Measurements from ENCODE around the gene PDCD4.

The PDCD4 gene
- total RNA-seq, result 169 to 699 (median 358) reads per million in 9 experiments

DNA sequence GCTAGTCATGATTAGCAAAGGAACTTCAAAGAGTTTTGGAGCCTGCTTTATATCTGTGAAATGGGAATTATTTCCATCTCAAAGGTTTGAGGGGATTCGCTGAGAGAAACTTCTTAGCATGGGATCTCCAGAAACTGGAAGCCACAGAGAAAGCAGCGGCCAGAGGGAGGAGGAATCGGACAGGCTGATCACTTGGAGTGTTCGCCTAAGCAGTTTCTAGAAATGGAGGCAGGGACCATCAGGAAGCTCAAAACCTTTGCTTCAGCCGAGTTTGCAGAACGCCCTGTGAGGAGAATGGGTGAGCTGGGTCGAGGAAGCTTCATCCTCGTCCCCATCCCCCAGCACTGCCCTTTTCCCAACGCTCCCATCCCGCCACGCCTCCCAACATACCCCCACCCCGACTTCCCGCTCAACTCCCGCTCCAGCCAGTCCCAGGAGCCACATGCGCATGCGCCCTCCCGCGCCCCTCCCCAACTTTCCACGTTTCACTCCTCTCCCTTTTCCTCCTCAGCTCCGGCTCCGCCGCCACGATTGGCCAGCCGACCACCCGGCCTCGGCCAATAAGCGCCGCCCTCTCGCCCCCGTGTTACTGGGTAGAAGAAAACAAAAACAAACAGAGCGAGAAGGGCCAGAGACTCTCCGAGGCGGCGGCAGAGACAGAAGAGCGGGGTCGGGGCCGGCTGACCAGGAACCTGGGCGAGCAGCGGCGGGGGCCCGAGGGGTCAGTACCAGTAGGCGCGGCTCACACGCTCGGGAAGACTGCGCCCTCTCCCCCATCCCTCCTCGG, at the start of gene PDCD4:
Gene PDCD4, plus strand, starts transcription at position 631 of the 787 bp plus-strand sequence. CDS start 4,100 bp downstream, outside the sequence.
- H3K36me3 Mint-ChIP-seq (ENCODE audit: insufficient read depth), result peaks cover 62% of the 10 kb centered on the region
- H3K9me3 Mint-ChIP-seq, result no peaks in the 10 kb centered on the region
- peak within 1 kb of the TSS; percentile 87 to 99 for H3K27ac Mint-ChIP-seq
- H3K4me3 Mint-ChIP-seq, result peak within 1 kb of the TSS; percentile 86 to 87
- ATAC-seq (replicated peaks), result peak; percentile 71
- H3K27me3 Mint-ChIP-seq, result no peaks in the 10 kb centered on the region
- peaks cover 53 to 61% of the 10 kb centered on the region in 2 donors for H3K4me1 Mint-ChIP-seq (ENCODE audit: low read depth in 2 of 2)
- peak; percentile 88 to 92 (median 90) for DNase-seq

DNA sequence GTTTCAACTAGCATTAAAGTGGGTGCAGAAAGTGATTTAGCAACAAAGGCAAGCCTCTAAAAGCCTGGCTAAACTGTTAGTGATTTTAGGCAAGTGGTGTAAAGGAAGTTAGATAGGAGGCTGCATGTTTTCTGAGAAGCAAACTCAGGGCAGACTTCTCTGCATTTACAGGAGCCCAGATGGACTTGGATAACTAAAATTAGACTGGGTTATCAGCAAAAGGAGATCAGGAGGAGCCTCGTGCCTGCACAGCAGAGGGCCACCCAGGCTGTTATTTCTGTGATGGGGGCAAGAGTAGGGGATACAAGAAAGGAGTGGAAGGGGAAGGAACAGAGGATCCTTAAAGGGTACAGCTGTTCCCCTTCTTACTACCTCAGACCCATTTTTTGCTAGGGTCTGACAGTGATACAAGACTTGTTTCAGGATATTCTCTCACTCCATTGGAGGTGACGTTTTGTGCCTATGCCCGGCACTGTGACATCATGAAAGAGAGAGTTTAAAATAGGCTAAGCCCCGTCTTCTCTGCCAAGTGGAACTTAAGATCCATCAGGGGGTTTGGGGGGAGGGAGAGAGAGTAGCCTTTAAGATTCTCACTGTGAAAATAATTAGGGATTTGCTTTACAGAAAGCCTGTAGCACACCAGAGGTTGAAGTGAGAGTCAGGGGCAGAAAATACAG, 49.6 kb upstream of the PDCD4 start:
- Mint-ChIP-seq H3K9me3 (no peaks in the 10 kb centered on the region), H3K27ac (peak overlapping the region in 1 of 2 donors; percentile 62), H3K36me3 (ENCODE audit: insufficient read depth) (no peaks in the 10 kb centered on the region), H3K4me1 (ENCODE audit: low read depth in 2 of 2) (peaks cover 0 to 10% of the 10 kb centered on the region in 2 donors), H3K4me3 (no peak overlapping the region), H3K27me3 (no peaks in the 10 kb centered on the region)
- DNase-seq (no peak), ATAC-seq (replicated peaks) (no peak)

DNA sequence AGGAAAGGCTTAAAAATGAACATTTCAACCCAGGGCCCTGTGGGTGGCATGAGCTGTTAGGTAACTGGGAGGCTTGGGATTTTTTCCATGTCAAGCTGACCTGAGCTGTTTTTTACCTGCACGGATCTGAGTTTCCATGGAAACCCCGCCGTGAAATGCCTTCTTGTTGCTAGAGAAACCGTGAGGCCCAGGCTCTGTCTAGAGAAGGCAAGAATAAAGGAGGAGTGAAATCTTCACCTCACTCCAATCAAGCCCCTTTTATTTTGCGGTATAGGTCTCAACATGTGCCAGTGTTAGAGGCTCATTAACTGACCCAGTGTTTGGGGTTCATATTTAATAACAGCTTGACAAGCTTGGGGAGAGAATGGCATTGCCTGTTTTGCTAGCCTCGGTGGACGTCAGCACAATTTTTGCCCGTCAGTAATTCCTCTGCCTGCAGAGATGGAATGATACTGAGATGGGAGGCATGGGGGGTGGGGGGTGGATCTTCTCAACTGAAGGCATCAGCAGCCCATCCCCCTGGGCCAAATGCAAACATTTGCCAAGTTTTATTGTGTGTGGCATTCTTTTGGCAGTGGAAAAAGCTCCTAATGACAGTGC, 48.9 kb upstream of the PDCD4 start:
- Mint-ChIP-seq H3K9me3 (no peaks in the 10 kb centered on the region), H3K36me3 (ENCODE audit: insufficient read depth) (no peaks in the 10 kb centered on the region), H3K4me1 (ENCODE audit: low read depth in 2 of 2) (peaks cover 0 to 8% of the 10 kb centered on the region in 2 donors), H3K27ac (peak overlapping the region in 1 of 2 donors; percentile 62), H3K27me3 (no peaks in the 10 kb centered on the region), H3K4me3 (no peak overlapping the region)
- DNase-seq (no peak), ATAC-seq (replicated peaks) (no peak)

DNA sequence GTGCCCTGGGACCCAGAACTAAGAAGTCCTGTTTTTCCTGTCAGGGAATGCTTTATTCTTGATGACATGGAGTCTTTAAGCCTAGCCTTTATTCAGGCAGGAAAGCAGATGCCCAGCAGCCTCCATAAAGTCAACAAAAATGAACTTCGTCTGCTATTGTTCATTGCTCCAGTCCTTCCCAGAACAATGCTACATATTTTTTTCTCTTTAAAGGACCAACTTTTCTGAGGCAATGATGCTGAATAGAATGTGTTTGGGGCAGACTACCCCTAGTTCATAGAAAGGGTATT, 47.6 kb upstream of the PDCD4 start:
- no peaks in the 10 kb centered on the region for H3K9me3 Mint-ChIP-seq
- H3K36me3 Mint-ChIP-seq (ENCODE audit: insufficient read depth), result no peaks in the 10 kb centered on the region
- DNase-seq (no peak), ATAC-seq (replicated peaks) (no peak)
- no peak overlapping the region for H3K27ac Mint-ChIP-seq
- peaks cover 0 to 8% of the 10 kb centered on the region in 2 donors for H3K4me1 Mint-ChIP-seq (ENCODE audit: low read depth in 2 of 2)
- no peaks in the 10 kb centered on the region for H3K27me3 Mint-ChIP-seq
- no peak overlapping the region for H3K4me3 Mint-ChIP-seq

DNA sequence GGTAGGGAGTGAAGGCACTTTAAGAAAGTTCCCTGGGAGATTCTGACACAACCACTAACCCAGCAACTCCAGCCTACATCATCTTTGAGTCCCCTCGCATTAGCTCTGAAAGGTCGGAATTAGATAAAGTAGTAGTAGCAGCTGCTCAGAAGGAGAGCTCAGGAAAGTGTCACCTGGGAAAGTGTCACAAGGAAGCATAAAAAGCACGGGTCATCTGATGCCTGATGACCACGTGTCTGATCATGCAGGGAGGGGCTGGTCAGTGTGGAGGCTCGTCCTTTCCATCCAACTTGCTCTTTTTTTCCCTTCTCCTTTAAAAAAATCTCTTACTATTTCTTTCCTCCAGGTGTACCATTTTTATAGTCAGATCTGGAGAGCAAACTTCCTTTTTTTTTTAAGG, 47.1 kb upstream of the PDCD4 start:
- no peaks in the 10 kb centered on the region for H3K27me3 Mint-ChIP-seq

DNA sequence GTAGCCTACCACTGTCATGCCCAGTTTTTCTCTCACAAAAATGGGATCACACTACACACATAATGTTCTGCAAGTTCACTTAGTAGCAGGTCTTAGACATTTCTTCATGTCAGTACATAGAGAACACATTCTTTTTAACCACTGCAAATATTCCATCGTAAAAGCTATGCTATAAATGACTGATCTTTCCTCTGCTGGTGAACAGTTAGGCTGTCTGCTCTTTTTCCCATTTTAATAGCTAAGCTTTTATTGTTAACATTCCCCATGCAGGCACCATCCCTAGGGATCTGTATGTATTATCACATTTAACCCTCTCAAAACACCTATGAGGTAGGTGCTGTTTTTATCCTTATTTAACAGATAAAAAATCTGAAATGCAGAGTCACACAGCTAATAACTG, 46.2 kb upstream of the PDCD4 start:
- Mint-ChIP-seq H3K36me3 (ENCODE audit: insufficient read depth) (no peaks in the 10 kb centered on the region), H3K4me1 (ENCODE audit: low read depth in 2 of 2) (peaks cover 0 to 8% of the 10 kb centered on the region in 2 donors), H3K9me3 (no peaks in the 10 kb centered on the region), H3K27ac (no peak overlapping the region), H3K4me3 (no peak overlapping the region), H3K27me3 (no peaks in the 10 kb centered on the region)
- ATAC-seq (replicated peaks), result no peak
- no peak for DNase-seq

More for the DNA sequence above, 47.1 kb upstream of the PDCD4 start:
- peaks cover 0 to 8% of the 10 kb centered on the region in 2 donors for H3K4me1 Mint-ChIP-seq (ENCODE audit: low read depth in 2 of 2)
- ATAC-seq (replicated peaks) (no peak), DNase-seq (no peak)
- H3K4me3 Mint-ChIP-seq, result no peak overlapping the region
- no peak overlapping the region for H3K27ac Mint-ChIP-seq
- no peaks in the 10 kb centered on the region for H3K36me3 Mint-ChIP-seq (ENCODE audit: insufficient read depth)
- no peaks in the 10 kb centered on the region for H3K9me3 Mint-ChIP-seq

DNA sequence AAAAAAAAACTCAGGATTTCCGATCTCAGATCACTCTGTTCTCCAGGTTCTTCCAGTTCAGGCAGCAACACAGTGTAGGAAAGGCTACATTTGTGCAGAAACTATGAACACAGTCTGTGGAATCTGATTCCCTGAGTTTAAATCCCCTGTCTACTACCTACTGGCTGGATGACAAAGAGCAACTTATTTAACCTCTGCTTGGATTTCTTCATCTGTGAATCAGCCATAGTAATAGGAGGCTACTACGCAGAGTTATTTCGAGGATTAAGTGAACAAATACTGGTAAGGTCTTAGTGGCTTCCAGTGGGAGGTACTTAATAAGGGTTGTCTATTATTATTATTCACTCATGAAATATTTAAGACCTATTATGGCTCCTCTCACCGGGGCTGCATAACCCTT, 44.3 kb upstream of the PDCD4 start:
- DNase-seq (no peak), ATAC-seq (replicated peaks) (no peak)
- Mint-ChIP-seq H3K9me3 (no peaks in the 10 kb centered on the region), H3K4me1 (ENCODE audit: low read depth in 2 of 2) (peaks cover 0 to 3% of the 10 kb centered on the region in 2 donors), H3K27ac (no peak overlapping the region), H3K27me3 (no peaks in the 10 kb centered on the region), H3K4me3 (no peak overlapping the region), H3K36me3 (ENCODE audit: insufficient read depth) (no peaks in the 10 kb centered on the region)

DNA sequence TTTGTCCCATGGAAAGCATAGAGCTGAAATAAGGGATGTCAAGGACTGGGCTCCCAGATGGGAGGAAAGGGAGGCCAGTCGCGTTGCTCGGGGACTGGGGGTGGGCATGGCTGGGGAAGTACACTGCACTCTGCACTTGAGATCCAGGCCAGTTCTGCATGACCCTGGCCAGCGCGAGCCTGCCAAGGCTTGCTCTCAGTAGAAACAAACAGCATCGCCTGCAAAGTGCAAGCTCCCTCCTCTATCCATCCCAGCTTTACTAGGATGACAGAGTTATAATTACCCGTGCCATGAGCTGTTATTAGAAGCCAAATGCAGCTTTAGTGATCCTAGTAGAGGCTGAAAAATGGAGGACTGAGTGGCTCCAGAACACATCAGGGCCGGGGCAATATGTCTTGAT, 43.9 kb upstream of the PDCD4 start:
- ATAC-seq (replicated peaks), result no peak
- no peaks in the 10 kb centered on the region for H3K36me3 Mint-ChIP-seq (ENCODE audit: insufficient read depth)
- H3K27me3 Mint-ChIP-seq, result no peaks in the 10 kb centered on the region
- no peak for DNase-seq
- no peak overlapping the region for H3K4me3 Mint-ChIP-seq
- peaks cover 0 to 3% of the 10 kb centered on the region in 2 donors for H3K4me1 Mint-ChIP-seq (ENCODE audit: low read depth in 2 of 2)
- no peaks in the 10 kb centered on the region for H3K9me3 Mint-ChIP-seq
- H3K27ac Mint-ChIP-seq, result no peak overlapping the region

DNA sequence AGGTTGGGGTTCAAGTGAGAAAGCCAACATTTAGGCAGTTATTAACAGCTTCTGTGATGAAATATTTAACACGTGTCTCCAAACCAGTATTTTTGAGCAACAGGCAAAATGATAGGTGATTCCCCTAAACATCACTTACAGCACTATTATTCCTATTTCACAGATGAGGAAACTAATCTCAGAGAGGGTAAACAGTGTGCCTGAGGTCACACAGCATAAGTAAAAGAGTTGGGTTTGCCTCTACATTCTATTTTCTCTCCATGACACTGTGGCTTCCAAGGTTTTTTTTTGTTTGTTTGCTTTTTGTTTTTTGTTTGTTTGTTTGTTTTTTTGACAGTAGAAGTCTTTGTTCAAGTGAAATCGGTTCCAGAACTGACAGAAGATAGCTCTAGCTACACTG, 43.2 kb upstream of the PDCD4 start:
- Mint-ChIP-seq H3K9me3 (no peaks in the 10 kb centered on the region), H3K4me3 (no peak overlapping the region), H3K27ac (no peak overlapping the region), H3K27me3 (no peaks in the 10 kb centered on the region), H3K4me1 (ENCODE audit: low read depth in 2 of 2) (peaks cover 0 to 3% of the 10 kb centered on the region in 2 donors), H3K36me3 (ENCODE audit: insufficient read depth) (no peaks in the 10 kb centered on the region)
- DNase-seq (no peak), ATAC-seq (replicated peaks) (no peak)

DNA sequence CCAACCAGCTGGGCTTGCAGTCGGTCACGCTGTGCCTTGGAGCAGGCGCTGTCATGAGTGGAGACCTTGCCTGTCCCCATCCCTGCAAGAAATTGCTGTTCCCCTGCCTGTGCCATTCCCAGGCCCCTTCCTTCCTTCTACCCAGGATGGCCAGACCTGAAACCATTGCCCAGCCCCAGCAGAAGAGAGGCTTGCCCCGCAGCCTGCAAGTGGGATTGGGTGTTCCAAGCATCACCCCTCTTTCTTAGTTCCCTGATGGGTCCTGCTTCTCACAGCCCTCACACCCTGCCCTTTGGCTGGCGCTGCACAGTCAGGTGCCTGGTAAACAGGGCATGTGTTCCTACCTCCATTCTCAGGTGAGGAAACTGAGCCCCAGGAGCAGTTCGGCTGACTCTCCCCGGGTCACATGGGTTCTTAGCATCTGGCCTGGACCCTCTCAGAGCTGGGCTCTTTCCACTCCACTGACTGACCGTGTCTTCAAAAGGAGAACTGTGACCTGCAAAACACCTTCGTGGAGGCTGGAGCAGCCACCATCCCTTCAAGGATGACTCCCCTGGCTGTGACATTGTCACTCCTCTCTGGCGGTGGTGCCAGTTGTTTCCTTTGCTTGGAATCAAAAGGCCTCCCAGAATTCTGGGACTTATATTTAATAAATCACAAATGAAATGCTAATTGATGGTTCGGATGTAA, 41.9 kb upstream of the PDCD4 start:
- no peaks in the 10 kb centered on the region for H3K27me3 Mint-ChIP-seq
- H3K36me3 Mint-ChIP-seq (ENCODE audit: insufficient read depth), result no peaks in the 10 kb centered on the region

DNA sequence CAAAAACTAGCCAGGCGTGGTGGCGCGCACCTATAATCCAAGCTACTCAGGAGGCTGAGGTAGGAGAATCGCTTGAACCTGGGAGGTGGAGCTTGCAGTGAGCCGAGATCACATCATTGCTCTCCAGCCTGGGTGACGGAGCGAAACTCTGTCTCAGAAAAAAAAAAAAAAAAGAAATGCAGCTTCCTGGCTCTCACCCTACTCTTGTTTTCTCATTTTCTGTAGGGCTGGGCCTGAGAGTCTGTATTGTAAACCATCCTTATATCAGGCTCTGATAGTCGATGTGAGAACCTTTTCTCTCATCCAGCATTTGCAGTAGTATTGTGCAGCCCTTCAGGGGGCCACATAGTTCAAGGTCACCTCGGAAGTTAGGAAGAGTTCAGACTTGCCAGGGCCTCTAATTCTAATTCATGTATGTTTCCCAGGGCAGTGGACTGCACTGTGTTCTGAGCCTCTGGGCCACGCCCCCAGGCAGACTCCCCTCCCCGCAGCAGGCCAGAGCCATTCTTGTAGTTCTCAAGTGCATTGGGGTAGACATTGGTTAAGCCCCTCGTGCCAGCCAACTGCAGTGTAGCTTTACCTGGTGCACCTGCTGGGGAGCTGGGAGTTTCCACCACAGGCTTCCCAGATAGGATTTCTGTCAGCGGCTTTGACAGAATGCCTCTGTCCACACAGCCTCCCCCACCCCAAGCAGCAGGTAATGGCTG, 38.3 kb upstream of the PDCD4 start:
- DNase-seq, result no peak
- H3K36me3 Mint-ChIP-seq (ENCODE audit: insufficient read depth), result no peaks in the 10 kb centered on the region
- no peak for ATAC-seq (replicated peaks)
- no peaks in the 10 kb centered on the region for H3K27me3 Mint-ChIP-seq
- H3K4me3 Mint-ChIP-seq, result no peak overlapping the region
- no peak overlapping the region for H3K27ac Mint-ChIP-seq
- no peaks in the 10 kb centered on the region for H3K9me3 Mint-ChIP-seq
- peaks cover 4% of the 10 kb centered on the region in 2 donors for H3K4me1 Mint-ChIP-seq (ENCODE audit: low read depth in 2 of 2)

More for the DNA sequence above, 41.9 kb upstream of the PDCD4 start:
- ATAC-seq (replicated peaks) (no peak), DNase-seq (no peak)
- H3K9me3 Mint-ChIP-seq, result no peaks in the 10 kb centered on the region
- no peak overlapping the region for H3K4me3 Mint-ChIP-seq
- peaks cover 3% of the 10 kb centered on the region in 2 donors for H3K4me1 Mint-ChIP-seq (ENCODE audit: low read depth in 2 of 2)
- H3K27ac Mint-ChIP-seq, result no peak overlapping the region

DNA sequence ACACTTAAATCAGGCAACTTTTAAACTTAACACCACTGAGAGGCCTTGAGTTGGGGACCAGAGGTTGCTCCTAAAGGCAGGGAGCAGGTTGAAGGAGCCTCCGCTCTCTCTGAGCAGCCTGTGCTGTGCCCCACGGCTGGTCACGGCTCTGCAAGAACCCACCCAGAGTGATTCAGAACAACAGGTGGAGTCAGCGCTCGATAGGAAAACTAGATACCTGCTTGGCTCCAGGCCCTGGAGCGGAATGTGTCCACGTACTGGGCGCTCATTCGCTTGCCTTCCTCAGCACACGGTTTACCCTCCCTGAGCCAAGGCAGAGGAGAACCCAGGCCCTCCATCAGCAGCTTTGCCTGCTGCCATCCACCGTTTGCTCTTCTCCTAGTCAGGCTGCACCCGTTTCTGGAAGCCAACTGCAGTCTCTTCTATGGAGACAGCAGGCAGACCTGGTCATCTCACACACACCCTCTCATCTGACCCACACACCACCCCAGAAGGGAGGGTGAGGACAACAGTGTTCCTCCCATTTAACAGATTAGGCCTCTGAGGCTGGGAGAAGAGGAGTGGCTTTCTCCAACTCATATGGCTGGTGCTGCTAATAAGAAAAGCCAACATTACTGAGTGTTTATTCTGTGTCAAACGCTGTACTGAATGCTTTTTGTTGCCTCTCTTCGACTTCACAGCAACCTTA, 37.6 kb upstream of the PDCD4 start:
- Mint-ChIP-seq H3K36me3 (ENCODE audit: insufficient read depth) (no peaks in the 10 kb centered on the region), H3K27ac (peak overlapping the region in 1 of 2 donors; percentile 49), H3K9me3 (no peaks in the 10 kb centered on the region), H3K27me3 (no peaks in the 10 kb centered on the region), H3K4me1 (ENCODE audit: low read depth in 2 of 2) (peaks cover 4% of the 10 kb centered on the region in 2 donors), H3K4me3 (no peak overlapping the region)
- DNase-seq (no peak), ATAC-seq (replicated peaks) (no peak)
